Activated CD4-positive, alpha-beta T cell treated with anti-CD3 and anti-CD28 coated beads, Interleukin-2, Interleukin-6, amounts not matched to agents 100 ng/mL and 50 ng/mL, durations not matched to agents 16 hours and 8 hours (primary cell): ENCODE results near the gene RMP24.
"Not testable (repeated sequence)": the region's sequence is repeated elsewhere in the genome, so short reads cannot be mapped to it uniquely, and the experiment has no call there.

ENCODE experiments used
- DNase-seq: peaks from one replicate; pipeline ENCODE4 v3.0.0-alpha.2; 2020

RMP24 gene

GRCh38 chr18:35969676-35970075 lies 2.8 kb upstream of the RMP24 start:
- no peak for DNase-seq

- no peak for DNase-seq
Measured at GRCh38 chr18:35971661-35972196, 750 bp upstream of the RMP24 start.

GRCh38 chr18:35973650-35974049 lies 1.2 kb downstream of the RMP24 start:
- DNase-seq: no peak

- no peak for DNase-seq
Measured at GRCh38 chr18:35974181-35974580, 1.7 kb downstream of the RMP24 start.

DNA sequence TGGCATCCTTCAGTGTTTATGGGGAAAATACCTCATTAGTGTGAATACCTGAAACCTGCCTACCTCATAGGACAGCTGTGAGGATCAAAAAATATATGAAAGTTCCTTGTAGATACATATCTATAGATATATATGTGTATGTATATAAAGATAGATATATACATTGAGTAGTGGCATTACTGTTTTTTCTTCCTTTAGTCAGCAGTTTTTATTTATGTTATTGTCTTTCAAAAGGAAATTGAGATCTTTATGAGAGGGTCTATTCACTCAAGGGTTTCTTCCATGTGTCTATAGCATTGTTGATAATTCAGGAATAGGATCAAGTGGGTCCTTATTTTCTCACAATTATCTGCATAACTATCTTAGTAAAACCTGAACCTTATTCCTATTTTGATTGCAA lies 6.6 kb downstream of the RMP24 start:
- DNase-seq: no peak

GRCh38 chr18:35982409-35983114 lies 10.1 kb downstream of the RMP24 start:
- DNase-seq: no peak

- DNase-seq: no peak
Measured at GRCh38 chr18:35983147-35983546, 10.7 kb downstream of the RMP24 start.

- DNase-seq: no peak
Measured at GRCh38 chr18:35983818-35984217, 11.3 kb downstream of the RMP24 start.

DNA sequence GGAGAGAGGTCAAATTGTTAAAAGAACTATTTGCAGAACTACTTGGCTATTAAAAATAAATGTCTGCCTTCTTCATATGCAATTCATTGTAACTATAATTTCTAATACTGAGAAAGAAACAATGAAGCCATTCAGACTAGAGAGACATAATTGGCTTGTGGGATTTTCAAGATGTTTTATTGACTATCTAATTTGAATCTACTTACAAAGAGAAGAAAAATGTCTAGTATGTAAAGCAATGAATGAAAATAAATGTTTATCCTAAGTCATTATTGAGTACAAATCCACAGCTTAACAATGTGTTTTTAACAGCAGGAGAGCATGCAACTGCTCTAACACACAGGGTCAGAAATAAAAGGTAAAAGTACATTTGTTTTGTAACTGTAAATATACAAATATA lies 19.2 kb downstream of the RMP24 start:
- DNase-seq: no peak

DNA sequence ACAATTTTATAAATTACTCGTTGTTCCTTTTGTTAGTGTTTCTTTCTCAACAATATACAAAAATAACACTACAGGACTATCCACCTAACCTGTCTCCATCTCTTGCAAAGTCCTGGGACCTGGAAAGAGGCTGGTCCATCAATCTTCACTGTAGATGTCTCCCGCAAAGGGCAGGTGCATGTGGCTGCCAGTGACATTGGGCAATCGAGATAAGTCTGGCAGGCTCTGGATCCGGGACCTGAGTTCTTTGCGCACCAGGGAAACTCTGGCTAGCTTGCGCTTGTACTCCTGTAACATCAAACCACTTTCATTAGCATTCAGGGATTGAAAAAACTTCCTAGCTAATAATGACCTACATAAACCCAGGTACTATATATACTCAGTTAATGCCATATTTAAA lies 20.5 kb downstream of the RMP24 start:
- no peak for DNase-seq

DNA sequence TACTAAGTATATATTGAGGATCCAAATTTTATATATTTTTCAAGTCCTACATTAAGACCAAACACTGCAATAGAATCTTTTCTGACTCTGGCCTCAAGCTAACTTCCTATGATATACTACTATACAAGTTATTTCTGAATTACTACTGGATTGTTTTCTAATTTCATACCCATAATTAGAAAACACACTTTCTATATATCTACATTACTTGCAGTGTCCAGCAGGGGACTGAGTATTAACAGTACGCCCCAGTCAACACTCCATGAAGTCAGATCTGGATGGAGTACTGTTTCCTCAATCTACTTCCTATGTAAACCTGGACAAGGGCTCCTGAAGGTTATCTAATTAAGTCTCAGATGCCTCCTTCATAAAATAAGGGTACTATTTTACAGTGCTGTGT lies 26.5 kb downstream of the RMP24 start:
- no peak for DNase-seq

DNA sequence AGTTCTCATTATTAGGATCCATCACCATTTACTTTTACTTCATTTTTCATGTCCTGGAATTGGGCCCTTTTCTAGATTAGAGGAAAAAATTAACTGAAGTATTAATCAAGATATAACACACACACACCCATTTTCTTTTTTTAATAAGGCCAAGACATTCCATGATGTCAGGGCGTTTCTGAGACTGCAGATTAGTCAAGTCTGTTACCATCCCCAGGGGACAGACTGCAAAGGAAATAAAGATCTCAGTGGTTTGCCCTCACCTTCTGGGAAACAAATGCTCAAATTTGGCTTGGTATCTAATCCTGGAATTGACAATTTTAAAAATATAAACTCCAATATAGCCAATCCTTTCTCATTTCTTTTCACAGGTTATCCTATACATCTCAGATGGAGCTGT lies 27.4 kb downstream of the RMP24 start:
- no peak for DNase-seq

DNA sequence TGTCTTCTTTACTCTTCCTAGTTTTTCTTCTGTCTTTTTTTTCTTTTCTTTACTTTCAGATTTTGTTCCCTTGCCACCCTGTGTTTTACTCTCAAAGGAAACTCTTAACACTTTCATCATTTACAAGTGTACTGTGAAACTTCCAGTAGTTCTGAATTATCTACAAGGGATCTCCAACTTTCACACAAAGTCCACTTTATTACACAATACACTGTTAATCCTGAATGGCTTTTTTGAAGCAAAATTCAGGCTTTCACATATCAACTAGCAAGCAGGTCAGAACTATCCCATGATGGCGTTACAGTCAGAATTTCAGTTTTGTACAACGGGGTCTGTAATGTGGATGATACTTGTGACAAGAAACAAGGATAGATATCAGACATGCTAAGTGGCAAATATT lies 34.5 kb downstream of the RMP24 start:
- no peak for DNase-seq

DNA sequence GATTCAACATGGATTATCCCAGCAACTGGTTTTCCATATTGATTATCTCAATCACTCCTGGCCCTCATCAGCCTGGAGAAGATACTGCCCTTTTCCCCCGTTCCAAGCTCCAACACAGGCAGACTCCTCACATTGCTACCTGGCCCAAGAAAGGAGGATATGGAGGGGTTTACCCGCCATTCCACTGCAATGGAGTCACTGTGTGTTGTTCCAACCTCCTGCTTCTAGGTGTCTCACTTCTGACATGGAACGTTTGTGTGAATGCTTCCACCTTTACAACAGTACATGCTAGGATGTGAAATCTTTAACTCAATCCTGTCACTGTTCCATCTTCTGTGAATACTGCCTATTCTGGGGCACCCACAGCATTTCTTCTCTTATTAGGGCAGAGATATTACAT lies 36.7 kb downstream of the RMP24 start:
- DNase-seq: no peak

- no peak for DNase-seq
Measured at GRCh38 chr18:36012891-36013290, 40.4 kb downstream of the RMP24 start.

- no peak for DNase-seq
Measured at GRCh38 chr18:36015629-36016028, 43.1 kb downstream of the RMP24 start.

DNA sequence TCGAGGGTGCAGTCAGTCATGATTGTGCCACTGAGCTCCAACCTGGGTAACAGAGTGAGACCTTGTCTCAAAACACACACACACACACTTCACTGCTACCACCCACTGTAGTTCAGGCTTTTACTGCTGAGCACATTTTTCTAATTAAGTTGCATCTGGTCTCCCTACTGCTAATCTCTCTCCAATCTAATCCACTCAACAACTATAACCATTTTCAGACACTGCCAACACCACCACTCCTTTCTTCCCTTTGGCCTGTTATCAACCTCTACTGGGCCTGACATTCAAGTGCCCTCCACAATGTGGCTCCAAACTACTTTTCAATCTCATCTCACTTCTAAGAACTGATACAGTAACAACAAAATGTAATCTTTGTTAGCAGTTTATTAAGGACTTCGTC lies 44.8 kb downstream of the RMP24 start:
- DNase-seq: no peak

- DNase-seq: no peak
Measured at GRCh38 chr18:36020174-36020711, 47.8 kb downstream of the RMP24 start.

- no peak for DNase-seq
Measured at GRCh38 chr18:36023336-36023735, 50.9 kb downstream of the RMP24 start.

- DNase-seq: not testable (repeated sequence)
Measured at GRCh38 chr18:36024241-36024640, 51.8 kb downstream of the RMP24 start.

- DNase-seq: no peak
Measured at GRCh38 chr18:36025025-36025424, 52.5 kb downstream of the RMP24 start.

DNA sequence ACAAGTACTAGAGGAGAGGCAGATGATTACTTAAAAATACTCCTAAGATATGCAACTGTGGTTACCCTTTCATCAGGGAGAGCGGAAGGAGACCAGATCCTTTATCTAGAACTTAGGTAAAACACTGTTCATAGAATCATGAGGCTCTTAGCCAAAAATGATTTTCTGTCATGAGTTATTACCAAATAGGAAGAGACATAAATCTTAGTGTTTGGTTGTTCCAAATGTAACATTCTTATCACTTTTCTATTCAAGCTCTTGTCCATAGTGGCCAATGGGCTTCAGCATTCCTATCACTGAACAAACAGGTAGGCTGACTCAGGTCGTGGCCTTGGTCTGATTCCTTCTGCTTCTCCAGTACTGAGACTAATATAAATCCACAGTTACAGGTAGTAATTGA lies 56.4 kb downstream of the RMP24 start:
- no peak for DNase-seq
